ENCODE data around the gene TRERF1.

TRERF1 gene

GRCh38 chr6:42366011-42366705, 85.6 kb downstream of the TRERF1 start:
- H3K27me3 Mint-ChIP-seq = no peaks in the 10 kb centered on the region
- no peaks in the 10 kb centered on the region for H3K36me3 Mint-ChIP-seq (ENCODE audit: low read depth)
- ATAC-seq (no peak), DNase-seq (no peak)
- no peak overlapping the region for H3K4me3 Mint-ChIP-seq
- no peaks in the 10 kb centered on the region for H3K9me3 Mint-ChIP-seq
- no peak overlapping the region for H3K27ac Mint-ChIP-seq
- H3K4me1 Mint-ChIP-seq = peaks cover 52% of the 10 kb centered on the region

GRCh38 chr6:42365021-42365420, 86.7 kb downstream of the TRERF1 start:
- H3K4me3 Mint-ChIP-seq = no peak overlapping the region
- peaks cover 51% of the 10 kb centered on the region for H3K4me1 Mint-ChIP-seq
- peaks cover 2% of the 10 kb centered on the region for H3K36me3 Mint-ChIP-seq (ENCODE audit: low read depth)
- DNase-seq (no peak), ATAC-seq (no peak)
- H3K27me3 Mint-ChIP-seq = no peaks in the 10 kb centered on the region
- no peak overlapping the region for H3K27ac Mint-ChIP-seq
- H3K9me3 Mint-ChIP-seq = no peaks in the 10 kb centered on the region

DNA sequence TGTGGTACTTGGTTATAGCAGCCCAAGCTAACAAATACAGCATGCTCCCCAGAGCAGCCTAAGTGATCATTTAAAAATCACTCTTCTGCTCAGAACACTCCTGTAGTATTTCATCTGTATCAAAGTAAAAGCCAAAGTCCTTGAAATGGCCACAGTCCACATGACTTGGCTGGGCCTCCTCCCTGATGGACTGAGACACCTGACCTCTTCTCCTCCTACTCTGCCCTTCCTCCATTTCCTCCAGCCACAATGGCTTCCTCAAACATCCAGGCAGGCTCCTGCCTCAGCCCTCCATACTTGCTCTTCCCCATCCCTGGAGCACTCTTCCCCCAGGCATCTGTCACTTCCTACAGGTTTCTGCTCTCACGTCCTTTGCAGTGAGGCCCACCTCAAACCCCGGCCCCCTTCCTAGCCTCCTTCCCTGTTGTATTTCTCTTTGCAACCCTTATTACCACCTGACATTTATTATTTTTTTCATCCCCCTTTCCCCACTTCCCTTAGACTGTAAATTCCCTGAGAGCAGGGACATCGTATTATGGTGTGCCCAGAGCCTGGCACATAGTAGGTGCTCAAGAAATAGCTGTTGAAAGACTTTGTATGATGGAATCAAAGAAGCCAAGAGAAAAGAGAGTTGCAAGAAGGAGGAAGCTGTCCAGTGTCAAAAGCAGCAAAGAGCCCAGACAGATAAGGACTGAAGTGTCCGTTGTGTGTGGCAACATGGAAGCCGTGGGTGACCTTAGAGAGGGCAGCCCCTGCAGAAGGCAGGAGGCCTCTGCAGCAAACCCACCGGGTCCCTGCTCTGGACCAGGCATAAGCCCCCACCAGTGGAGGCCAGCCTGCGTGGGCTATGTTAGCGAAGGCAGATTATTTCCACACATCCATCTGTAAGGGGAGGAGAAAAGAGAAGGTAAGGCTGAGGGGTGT, 87.5 kb downstream of the TRERF1 start:
- peak overlapping the region; percentile 11 for H3K27ac Mint-ChIP-seq
- no peaks in the 10 kb centered on the region for H3K27me3 Mint-ChIP-seq
- peaks cover 43% of the 10 kb centered on the region for H3K4me1 Mint-ChIP-seq
- no peak for ATAC-seq
- peaks cover 2% of the 10 kb centered on the region for H3K36me3 Mint-ChIP-seq (ENCODE audit: low read depth)
- H3K9me3 Mint-ChIP-seq = no peaks in the 10 kb centered on the region
- H3K4me3 Mint-ChIP-seq = no peak overlapping the region
- no peak for DNase-seq

- peaks cover 4% of the 10 kb centered on the region for H3K36me3 Mint-ChIP-seq (ENCODE audit: low read depth)
- no peak overlapping the region for H3K27ac Mint-ChIP-seq
Measured at GRCh38 chr6:42361036-42361435, 90.7 kb downstream of the TRERF1 start.

GRCh38 chr6:42359021-42359420, 92.7 kb downstream of the TRERF1 start:
- DNase-seq (no peak), ATAC-seq (no peak)
- H3K4me3 Mint-ChIP-seq = no peak overlapping the region
- peaks cover 15% of the 10 kb centered on the region for H3K4me1 Mint-ChIP-seq
- no peaks in the 10 kb centered on the region for H3K27me3 Mint-ChIP-seq
- H3K9me3 Mint-ChIP-seq = no peaks in the 10 kb centered on the region
- H3K36me3 Mint-ChIP-seq (ENCODE audit: low read depth) = peaks cover 5% of the 10 kb centered on the region
- H3K27ac Mint-ChIP-seq = no peak overlapping the region

More at GRCh38 chr6:42361036-42361435, 90.7 kb downstream of the TRERF1 start:
- no peak overlapping the region for H3K4me3 Mint-ChIP-seq
- H3K9me3 Mint-ChIP-seq = no peaks in the 10 kb centered on the region
- no peak for DNase-seq
- peaks cover 26% of the 10 kb centered on the region for H3K4me1 Mint-ChIP-seq
- no peak for ATAC-seq
- no peaks in the 10 kb centered on the region for H3K27me3 Mint-ChIP-seq

- ATAC-seq (no peak), DNase-seq (no peak)
- Mint-ChIP-seq H3K4me1 (peaks cover 18% of the 10 kb centered on the region), H3K36me3 (ENCODE audit: low read depth) (peaks cover 3% of the 10 kb centered on the region), H3K27ac (no peak overlapping the region), H3K9me3 (no peaks in the 10 kb centered on the region), H3K27me3 (no peaks in the 10 kb centered on the region), H3K4me3 (no peak overlapping the region)
Measured at GRCh38 chr6:42355416-42355815, 96.3 kb downstream of the TRERF1 start.

DNA sequence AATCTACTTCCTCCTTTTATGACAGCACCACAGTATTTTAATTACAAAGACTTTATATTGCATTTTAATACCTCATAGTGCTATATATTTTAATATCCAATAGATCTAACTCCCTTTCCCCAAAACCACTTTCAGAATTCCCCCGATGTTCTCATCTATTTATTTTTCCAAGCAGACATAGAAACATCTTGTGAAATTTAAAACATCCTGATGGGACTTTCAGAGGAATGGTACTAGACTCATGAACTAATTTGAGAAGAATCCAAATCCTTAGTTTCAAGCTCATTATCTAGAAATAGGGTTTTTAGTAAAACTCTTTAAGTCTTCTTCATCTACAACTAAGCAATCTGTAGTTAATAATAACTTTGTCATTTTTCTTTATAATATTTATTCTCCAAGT, 97.0 kb downstream of the TRERF1 start:
- Mint-ChIP-seq H3K27me3 (no peaks in the 10 kb centered on the region), H3K9me3 (no peaks in the 10 kb centered on the region), H3K4me1 (peaks cover 18% of the 10 kb centered on the region), H3K36me3 (ENCODE audit: low read depth) (peaks cover 3% of the 10 kb centered on the region), H3K27ac (no peak overlapping the region), H3K4me3 (no peak overlapping the region)
- ATAC-seq (no peak), DNase-seq (no peak)

DNA sequence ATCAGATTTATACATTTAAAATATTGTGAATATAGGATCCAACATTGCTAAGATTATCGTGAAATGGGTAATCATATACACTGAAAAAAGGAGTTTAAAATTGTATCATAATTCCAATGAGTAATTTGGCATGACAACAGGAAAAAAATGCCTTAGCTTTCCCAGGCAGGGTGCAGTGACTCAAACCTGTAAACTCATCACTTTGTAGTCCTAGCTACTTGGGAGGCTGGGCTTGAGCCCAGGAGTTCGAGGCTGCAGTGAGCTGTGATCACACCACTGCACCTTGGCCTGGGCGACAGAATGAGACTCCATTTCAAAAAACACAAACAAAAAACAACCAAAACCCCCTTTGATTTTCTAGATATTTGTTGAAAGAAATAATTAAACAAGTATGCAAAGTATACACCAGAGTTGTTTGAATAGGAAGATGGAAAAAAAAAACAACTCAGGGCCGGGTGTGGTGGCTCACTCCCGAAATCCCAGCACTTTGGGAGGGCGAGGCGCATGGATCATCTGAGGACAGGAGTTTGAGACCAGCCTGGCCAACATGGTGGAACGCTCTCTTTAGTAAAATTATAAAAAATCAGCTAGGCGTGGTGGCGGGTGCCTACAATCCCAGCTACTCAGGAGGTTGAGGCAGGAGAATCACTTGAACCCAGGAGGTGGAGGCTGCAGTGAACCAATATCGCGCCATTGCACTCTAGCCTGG, 98.7 kb downstream of the TRERF1 start:
- Mint-ChIP-seq H3K27ac (no peak overlapping the region), H3K27me3 (no peaks in the 10 kb centered on the region), H3K4me1 (peaks cover 10% of the 10 kb centered on the region), H3K9me3 (no peaks in the 10 kb centered on the region), H3K36me3 (ENCODE audit: low read depth) (peaks cover 3% of the 10 kb centered on the region), H3K4me3 (no peak overlapping the region)
- ATAC-seq (no peak), DNase-seq (no peak)

DNA sequence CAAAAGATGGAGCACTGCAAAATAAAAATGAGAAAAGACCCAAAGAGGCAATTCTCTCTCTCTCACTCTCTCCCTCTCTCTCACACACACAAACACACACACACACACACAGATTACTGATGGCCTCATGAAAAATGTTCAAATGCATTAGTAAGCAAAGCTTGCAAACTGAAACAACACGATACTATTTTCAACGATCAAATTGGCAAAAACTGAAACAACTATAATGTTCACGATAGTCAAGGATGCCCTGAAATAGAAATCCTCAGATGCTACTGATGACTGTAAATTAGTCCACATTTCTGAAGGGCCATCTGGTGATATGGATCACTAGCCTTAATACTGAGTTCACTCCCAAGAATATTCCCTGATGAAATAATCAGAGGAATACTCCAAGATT, 100.8 kb downstream of the TRERF1 start:
- no peak overlapping the region for H3K4me3 Mint-ChIP-seq
- DNase-seq (no peak), ATAC-seq (no peak)
- H3K9me3 Mint-ChIP-seq = no peaks in the 10 kb centered on the region
- H3K4me1 Mint-ChIP-seq = peaks cover 11% of the 10 kb centered on the region
- H3K27ac Mint-ChIP-seq = no peak overlapping the region
- H3K36me3 Mint-ChIP-seq (ENCODE audit: low read depth) = peaks cover under 1% of the 10 kb centered on the region
- H3K27me3 Mint-ChIP-seq = no peaks in the 10 kb centered on the region

DNA sequence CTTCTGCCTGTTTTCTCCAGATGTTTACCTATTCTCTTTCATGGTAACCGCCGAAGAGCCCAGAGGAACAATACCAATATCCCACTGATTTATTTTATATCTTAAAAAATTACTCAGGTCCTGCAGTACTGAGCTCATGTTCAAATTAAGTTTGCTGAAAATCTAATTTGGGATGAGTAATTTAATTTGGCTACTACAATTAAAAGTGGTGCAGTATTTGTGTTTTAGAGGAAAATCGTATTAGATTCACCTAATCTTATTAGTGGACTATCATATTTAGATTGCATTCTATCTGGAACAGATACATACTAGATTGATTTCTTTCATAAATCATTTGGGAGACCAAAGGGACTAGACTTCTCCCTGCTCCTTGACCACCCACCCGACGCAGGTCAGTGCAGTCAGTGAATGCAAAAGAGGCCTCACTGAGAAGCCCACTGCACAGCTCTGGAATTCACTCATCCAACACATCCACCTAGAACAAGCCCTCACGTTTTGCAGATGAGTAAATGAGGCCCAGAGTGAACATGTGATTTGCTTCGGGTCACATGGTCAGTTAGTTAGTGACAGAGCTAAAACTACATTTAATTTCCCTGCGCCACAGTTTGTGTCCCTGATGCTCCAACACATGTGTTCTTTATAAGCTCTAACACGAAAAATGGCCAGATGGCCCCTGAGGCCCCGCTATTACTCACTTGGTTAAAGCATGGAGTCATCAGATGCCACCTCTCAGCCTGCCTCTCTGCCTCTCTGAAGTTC, 101.8 kb downstream of the TRERF1 start:
- peaks cover 19% of the 10 kb centered on the region for H3K4me1 Mint-ChIP-seq

DNA sequence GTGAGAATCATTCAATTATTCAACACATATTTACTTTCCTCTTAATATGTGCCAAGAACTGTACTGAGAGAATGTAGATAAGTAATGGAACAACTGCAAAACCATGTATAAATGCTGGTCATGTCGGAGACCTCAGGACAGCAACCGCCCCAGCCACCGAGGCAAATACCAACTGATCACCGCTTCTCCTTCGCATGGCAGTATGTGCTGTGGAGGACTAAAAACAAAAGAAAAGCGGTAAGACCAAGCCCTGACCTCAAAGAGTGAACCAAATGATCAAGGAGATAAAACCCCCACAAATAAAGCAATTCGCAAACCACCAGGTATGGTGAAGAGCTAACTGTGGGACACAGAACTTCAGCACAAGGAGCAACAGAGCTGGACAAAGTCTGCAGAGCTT, 104.3 kb downstream of the TRERF1 start:
- H3K27me3 Mint-ChIP-seq = no peaks in the 10 kb centered on the region
- no peak overlapping the region for H3K4me3 Mint-ChIP-seq
- H3K27ac Mint-ChIP-seq = no peak overlapping the region
- H3K4me1 Mint-ChIP-seq = peaks cover 26% of the 10 kb centered on the region
- no peaks in the 10 kb centered on the region for H3K36me3 Mint-ChIP-seq (ENCODE audit: low read depth)
- DNase-seq (no peak), ATAC-seq (no peak)
- H3K9me3 Mint-ChIP-seq = no peaks in the 10 kb centered on the region

More for the DNA sequence above, 101.8 kb downstream of the TRERF1 start:
- H3K4me3 Mint-ChIP-seq = no peak overlapping the region
- H3K27me3 Mint-ChIP-seq = no peaks in the 10 kb centered on the region
- ATAC-seq (no peak), DNase-seq (no peak)
- no peak overlapping the region for H3K27ac Mint-ChIP-seq
- no peaks in the 10 kb centered on the region for H3K9me3 Mint-ChIP-seq
- no peaks in the 10 kb centered on the region for H3K36me3 Mint-ChIP-seq (ENCODE audit: low read depth)

GRCh38 chr6:42345696-42346416, 105.9 kb downstream of the TRERF1 start:
- H3K9me3 Mint-ChIP-seq = no peaks in the 10 kb centered on the region
- peak overlapping the region; percentile 53 for H3K27ac Mint-ChIP-seq
- H3K27me3 Mint-ChIP-seq = no peaks in the 10 kb centered on the region
- no peaks in the 10 kb centered on the region for H3K36me3 Mint-ChIP-seq (ENCODE audit: low read depth)
- DNase-seq (peak; percentile 13), ATAC-seq (peak; percentile 89)
- H3K4me3 Mint-ChIP-seq = peak overlapping the region; percentile 0
- H3K4me1 Mint-ChIP-seq = peaks cover 31% of the 10 kb centered on the region

DNA sequence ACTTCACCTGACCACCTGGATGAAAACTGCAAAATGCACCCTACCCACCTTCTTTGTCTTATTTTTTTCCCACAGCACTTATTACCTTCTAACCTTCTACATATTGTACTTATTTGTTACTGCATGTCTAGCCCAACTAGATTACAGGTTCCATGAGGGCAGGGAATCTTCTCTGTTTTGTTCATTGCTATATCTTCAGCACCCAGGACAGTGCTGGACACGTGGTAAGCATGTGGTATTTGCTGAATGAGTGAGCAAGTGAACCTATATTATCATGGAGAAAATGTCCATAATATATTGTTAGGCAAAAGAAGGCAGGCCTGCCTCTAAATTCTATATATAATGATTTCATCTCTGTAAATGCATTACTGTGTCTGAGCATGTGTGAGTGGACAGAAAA, 107.0 kb downstream of the TRERF1 start:
- Mint-ChIP-seq H3K4me3 (no peak overlapping the region), H3K27ac (no peak overlapping the region), H3K4me1 (peaks cover 42% of the 10 kb centered on the region)

More for the DNA sequence above, 107.0 kb downstream of the TRERF1 start:
- ATAC-seq = no peak
- H3K27me3 Mint-ChIP-seq = no peaks in the 10 kb centered on the region
- DNase-seq = no peak
- no peaks in the 10 kb centered on the region for H3K9me3 Mint-ChIP-seq
- H3K36me3 Mint-ChIP-seq (ENCODE audit: low read depth) = no peaks in the 10 kb centered on the region

All from activated naive CD8-positive, alpha-beta T cell treated with anti-CD3 and anti-CD28 coated beads, Interleukin-2, amount 50 U/mL, for 24 hours (primary cell).